Astrocyte (in vitro differentiated cells and primary cell): ENCODE measurements around the gene KYNU. TPM values are rescaled to one million over a fixed set of nuclear protein-coding genes. Genes with fewer than 3 reads are reported as not detected.

ENCODE experiments used
- DNase-seq: peaks from one replicate; pipeline ENCODE4 v3.0.0-alpha.2; 2010; ENCODE audit warnings: low read depth
- FAIRE-seq: peaks from 2 replicates; lab custom pipeline; 2011; peaks lifted over from hg19 to GRCh38; lab: Jason Lieb, UNC
- H2AFZ ChIP-seq: 2 replicates; pipeline ENCODE4 v1.6.0; 2012; ENCODE audit warnings: low read depth, low read length, inconsistent platforms
- H3K27ac ChIP-seq: 2 replicates; pipeline ENCODE4 v1.5.1; 2011; ENCODE audit warnings: low read depth, low read length, inconsistent platforms
- H3K27me3 ChIP-seq: 2 replicates; pipeline ENCODE4 v1.6.0; 2011; ENCODE audit warnings: low read length, inconsistent platforms; ENCODE audit not compliant: insufficient read depth
- H3K36me3 ChIP-seq: 2 replicates; pipeline ENCODE4 v1.5.1; 2011; ENCODE audit warnings: low read length, inconsistent platforms; ENCODE audit not compliant: insufficient read depth
- H3K4me1 ChIP-seq: 2 replicates; pipeline ENCODE4 v1.5.1; 2011; ENCODE audit warnings: low read length, inconsistent platforms; ENCODE audit not compliant: insufficient read depth
- H3K4me2 ChIP-seq: 2 replicates; pipeline ENCODE4 v1.6.0; 2012; ENCODE audit warnings: low read length, inconsistent platforms
- H3K4me3 ChIP-seq: 2 replicates; pipeline ENCODE4 v1.5.1; 2011; ENCODE audit warnings: low read depth, mild to moderate bottlenecking, low read length, inconsistent platforms; ENCODE audit not compliant: insufficient read depth
- H3K79me2 ChIP-seq: 2 replicates; pipeline ENCODE4 v1.6.0; 2012; ENCODE audit warnings: mild to moderate bottlenecking, low read length, inconsistent platforms; ENCODE audit not compliant: insufficient read depth
- H3K9ac ChIP-seq: 2 replicates; pipeline ENCODE4 v1.6.0; 2012; ENCODE audit warnings: mild to moderate bottlenecking, low read length, inconsistent platforms
- H3K9me3 ChIP-seq: 2 replicates; pipeline ENCODE4 v1.5.1; 2012; ENCODE audit warnings: low read depth, mild to moderate bottlenecking, low read length, inconsistent platforms; ENCODE audit not compliant: insufficient read depth
- H4K20me1 ChIP-seq: 2 replicates; pipeline ENCODE4 v1.6.0; 2012; ENCODE audit warnings: low read length, inconsistent platforms; ENCODE audit not compliant: insufficient read depth
- H3K27ac Mint-ChIP-seq: one replicate; pipeline ENCODE4 v1.8.0; 2021; ENCODE audit warnings: mild to moderate bottlenecking, mixed read lengths; ENCODE audit not compliant: unreplicated experiment
- H3K27me3 Mint-ChIP-seq: one replicate; pipeline ENCODE4 v1.8.0; 2021; ENCODE audit warnings: low read depth, mixed read lengths; ENCODE audit not compliant: unreplicated experiment
- H3K36me3 Mint-ChIP-seq: one replicate; pipeline ENCODE4 v1.8.0; 2021; ENCODE audit warnings: low read depth, mixed read lengths; ENCODE audit not compliant: unreplicated experiment
- H3K4me1 Mint-ChIP-seq: one replicate; pipeline ENCODE4 v1.8.0; 2021; ENCODE audit warnings: low read depth, mixed read lengths; ENCODE audit not compliant: unreplicated experiment
- H3K4me3 Mint-ChIP-seq: one replicate; pipeline ENCODE4 v1.8.0; 2021; ENCODE audit warnings: mild to moderate bottlenecking, moderate library complexity, mixed read lengths; ENCODE audit not compliant: unreplicated experiment
- H3K9me3 Mint-ChIP-seq: one replicate; pipeline ENCODE4 v1.8.0; 2021; ENCODE audit warnings: mild to moderate bottlenecking, mixed read lengths; ENCODE audit not compliant: unreplicated experiment
- CTCF ChIP-seq: IDR thresholded peaks from 2 replicates; pipeline ENCODE4 v1.5.1; 2011; ENCODE audit warnings: low read depth, mild to moderate bottlenecking, inconsistent platforms, low read length, moderate library complexity; ENCODE audit not compliant: insufficient read depth
- EZH2 ChIP-seq: IDR thresholded peaks from 2 replicates; pipeline ENCODE4 v1.6.1; 2012; ENCODE audit warnings: mild to moderate bottlenecking, low read length, inconsistent platforms; ENCODE audit not compliant: insufficient read depth
- total RNA-seq: library from RNA; stranded (reverse); gene quantifications from 2 replicates; pipeline ENCODE4 v1.2.1, GENCODE V29; 2021

Gene KYNU
- total RNA-seq, 1 donor from 2014 or later = 1.2 TPM

- FAIRE-seq = peak; percentile 34
- Histone ChIP-seq H3K4me3 (no peak overlapping the region), H3K4me1 (no peaks in the 10 kb centered on the region), H3K4me2 (no peak overlapping the region), H3K27ac (no peak overlapping the region), H3K36me3 (no peaks in the 10 kb centered on the region), H3K9me3 (no peaks in the 10 kb centered on the region), H4K20me1 (no peaks in the 10 kb centered on the region), H3K79me2 (no peaks in the 10 kb centered on the region), H3K9ac (no peak overlapping the region), H2AFZ (no peak overlapping the region), H3K27me3 (no peaks in the 10 kb centered on the region)
- Mint-ChIP-seq H3K27ac (no peak overlapping the region), H3K4me3 (no peak overlapping the region), H3K27me3 (no peaks in the 10 kb centered on the region), H3K9me3 (no peaks in the 10 kb centered on the region), H3K4me1 (peaks cover 1% of the 10 kb centered on the region), H3K36me3 (no peaks in the 10 kb centered on the region)
- TF ChIP-seq CTCF (peak; percentile 34), EZH2 (no peak)
- DNase-seq = peak; percentile 51
Observed at GRCh38 chr2:142989273-142990204, 112.1 kb downstream of the KYNU start.

- no peaks in the 10 kb centered on the region for H3K79me2 ChIP-seq
- H3K36me3 Mint-ChIP-seq = no peaks in the 10 kb centered on the region
- no peak for TF ChIP-seq EZH2
- no peak for TF ChIP-seq CTCF
- H3K9ac ChIP-seq = no peak overlapping the region
- H3K27ac ChIP-seq = no peak overlapping the region
- no peak overlapping the region for H3K4me3 Mint-ChIP-seq
- H4K20me1 ChIP-seq = no peaks in the 10 kb centered on the region
- no peak for DNase-seq
- H3K4me2 ChIP-seq = no peak overlapping the region
- H3K27me3 Mint-ChIP-seq = no peaks in the 10 kb centered on the region
- no peaks in the 10 kb centered on the region for H3K9me3 ChIP-seq
- H3K36me3 ChIP-seq = no peaks in the 10 kb centered on the region
- no peaks in the 10 kb centered on the region for H3K9me3 Mint-ChIP-seq
- no peaks in the 10 kb centered on the region for H3K27me3 ChIP-seq
- no peak overlapping the region for H2AFZ ChIP-seq
- no peak overlapping the region for H3K4me3 ChIP-seq
- H3K4me1 Mint-ChIP-seq = peaks cover 1% of the 10 kb centered on the region
- no peak for FAIRE-seq
- no peaks in the 10 kb centered on the region for H3K4me1 ChIP-seq
- no peak overlapping the region for H3K27ac Mint-ChIP-seq
Observed at GRCh38 chr2:142991295-142991694, 113.8 kb downstream of the KYNU start.

GRCh38 chr2:142992840-142993239, 115.4 kb downstream of the KYNU start:
- peak; percentile 26 for DNase-seq
- H3K36me3 ChIP-seq = no peaks in the 10 kb centered on the region
- no peaks in the 10 kb centered on the region for H3K9me3 ChIP-seq
- no peak for FAIRE-seq
- H3K9ac ChIP-seq = no peak overlapping the region
- Mint-ChIP-seq H3K27me3 (no peaks in the 10 kb centered on the region), H3K4me3 (no peak overlapping the region), H3K27ac (no peak overlapping the region), H3K9me3 (no peaks in the 10 kb centered on the region), H3K4me1 (peaks cover 1% of the 10 kb centered on the region), H3K36me3 (no peaks in the 10 kb centered on the region)
- TF ChIP-seq CTCF (no peak), EZH2 (no peak)
- H3K27me3 ChIP-seq = no peaks in the 10 kb centered on the region
- H3K4me1 ChIP-seq = no peaks in the 10 kb centered on the region
- H3K79me2 ChIP-seq = no peaks in the 10 kb centered on the region
- H3K27ac ChIP-seq = no peak overlapping the region
- no peak overlapping the region for H2AFZ ChIP-seq
- no peaks in the 10 kb centered on the region for H4K20me1 ChIP-seq
- no peak overlapping the region for H3K4me3 ChIP-seq
- no peak overlapping the region for H3K4me2 ChIP-seq
